COLO829 (cell line): Measurements from ENCODE around the gene RGS7.
"Not testable (repeated sequence)": the region's sequence is repeated elsewhere in the genome, so short reads cannot be mapped to it uniquely, and the experiment has no call there.

Source experiments
- DNase-seq: peaks from one replicate; pipeline ENCODE4 v3.0.0; 2012; ENCODE audit warnings: low spot score

Gene RGS7

DNA sequence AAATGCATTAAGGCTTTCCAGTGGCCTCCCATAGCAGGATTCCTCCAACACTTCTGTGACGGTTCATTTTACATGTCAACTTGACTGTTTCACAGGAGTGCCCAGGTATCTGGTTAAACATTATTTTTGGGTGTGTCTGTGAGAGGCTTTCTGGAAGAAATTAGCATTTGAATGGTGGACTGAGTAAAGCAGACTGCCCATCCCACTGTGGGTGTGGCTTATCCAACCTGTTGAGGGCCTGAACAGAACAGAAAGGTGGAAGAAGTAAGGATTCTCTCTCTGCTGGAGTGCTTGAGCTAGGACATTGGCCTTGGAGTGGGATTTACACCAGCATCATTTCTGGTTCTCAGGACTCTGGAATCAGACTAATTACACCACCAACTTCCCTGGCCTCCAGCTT lies 85.6 kb downstream of the RGS7 start:
- no peak for DNase-seq

- no peak for DNase-seq
Observed at GRCh38 chr1:241270016-241270415, 87.0 kb downstream of the RGS7 start.

DNA sequence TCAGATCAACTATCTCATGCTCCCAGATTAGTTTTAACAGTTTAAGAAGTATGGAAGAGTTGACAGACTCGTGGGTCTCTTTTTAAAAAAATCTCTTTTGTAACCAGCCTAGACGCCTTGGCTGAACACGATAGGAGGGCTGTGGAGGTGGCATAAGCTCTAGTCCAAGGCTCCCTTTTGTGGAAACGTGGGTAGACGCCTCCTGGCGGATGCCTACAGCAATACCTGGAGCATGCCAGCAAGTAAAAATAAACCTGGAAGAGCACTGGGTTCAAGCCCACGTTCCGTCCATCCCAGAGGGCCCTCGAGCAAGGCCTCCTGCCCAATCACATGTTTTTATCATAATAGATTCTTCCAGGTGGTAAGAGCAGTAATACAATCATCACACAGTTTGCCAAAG lies 87.9 kb downstream of the RGS7 start:
- DNase-seq: peak; percentile 61

- no peak for DNase-seq
Observed at GRCh38 chr1:241266121-241266520, 90.9 kb downstream of the RGS7 start.

DNA sequence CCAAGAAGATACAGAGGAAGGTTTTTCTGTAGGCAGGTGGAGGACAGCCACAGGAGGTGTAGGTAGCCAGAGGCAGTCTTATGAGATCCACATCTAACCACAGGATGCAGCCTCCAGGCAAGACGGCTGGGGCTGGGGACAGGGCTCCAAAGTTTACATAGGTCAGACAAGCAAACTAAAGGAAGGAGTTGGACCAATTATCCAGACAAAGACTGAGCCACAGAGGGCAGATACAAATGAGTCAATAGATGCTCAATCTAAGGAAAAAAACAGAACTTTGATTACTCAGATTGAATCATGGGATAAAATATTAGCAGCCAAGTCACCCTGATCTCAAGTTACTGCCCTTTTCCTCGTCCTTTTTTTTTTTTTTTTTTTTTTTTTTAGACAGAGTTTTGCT lies 91.6 kb downstream of the RGS7 start:
- DNase-seq: no peak

- DNase-seq: no peak
Observed at GRCh38 chr1:241263346-241263745, 93.7 kb downstream of the RGS7 start.

DNA sequence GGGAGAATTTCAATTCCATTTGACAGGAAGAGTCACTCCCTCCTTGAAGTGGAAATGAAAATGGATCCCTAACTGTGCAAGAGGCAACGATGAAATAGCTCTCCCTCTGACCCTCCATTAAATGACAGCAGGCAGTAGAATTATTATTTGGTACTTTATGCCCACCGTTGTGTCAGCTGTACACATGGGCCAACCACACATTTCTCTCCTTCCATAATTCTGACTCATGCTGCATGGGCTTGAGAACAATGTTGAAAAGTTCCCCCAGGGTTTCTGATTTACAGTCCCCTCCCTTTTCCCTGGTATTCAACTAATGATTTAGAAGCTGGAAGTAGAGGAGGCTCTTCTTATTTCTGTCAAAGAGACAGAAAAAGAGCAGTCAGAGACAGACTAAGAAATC lies 103.5 kb downstream of the RGS7 start:
- no peak for DNase-seq

GRCh38 chr1:241250465-241250864 lies 106.5 kb downstream of the RGS7 start:
- DNase-seq: no peak

- DNase-seq: no peak
Observed at GRCh38 chr1:241240069-241240468, 116.9 kb downstream of the RGS7 start.

- no peak for DNase-seq
Observed at GRCh38 chr1:241237873-241238272, 119.1 kb downstream of the RGS7 start.

DNA sequence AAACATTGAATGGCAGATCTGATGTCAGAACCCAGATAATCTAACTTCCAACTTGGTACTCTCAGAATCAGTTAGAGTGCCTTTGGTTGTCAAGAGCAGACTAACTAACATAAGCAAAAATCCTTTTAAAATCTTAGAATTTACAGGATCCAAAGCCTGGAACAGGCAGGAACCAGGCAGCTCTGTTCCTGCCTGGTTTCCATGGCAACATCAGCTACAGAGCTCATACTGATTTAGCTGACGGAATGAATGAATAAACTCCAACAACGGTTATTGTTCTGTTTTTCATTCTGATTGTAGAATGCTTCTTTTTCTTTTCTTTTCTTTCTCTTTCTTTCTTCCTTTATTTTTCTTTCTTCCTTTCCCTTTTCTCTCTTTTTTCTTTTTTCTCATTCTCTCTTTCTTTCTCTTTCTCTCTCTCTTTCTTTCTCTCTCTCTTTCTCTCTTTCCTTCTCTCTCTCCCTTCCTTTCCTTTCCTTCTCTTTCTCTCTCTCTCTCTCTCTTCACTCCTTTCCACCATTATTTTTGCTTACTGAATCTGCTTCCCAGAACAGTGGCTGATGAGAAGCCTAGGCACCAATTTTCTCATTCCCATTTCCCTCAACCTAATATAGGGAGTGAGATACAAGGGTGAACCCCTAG lies 121.6 kb downstream of the RGS7 start:
- no peak for DNase-seq

GRCh38 chr1:241229711-241230110 lies 127.3 kb downstream of the RGS7 start:
- DNase-seq: no peak

DNA sequence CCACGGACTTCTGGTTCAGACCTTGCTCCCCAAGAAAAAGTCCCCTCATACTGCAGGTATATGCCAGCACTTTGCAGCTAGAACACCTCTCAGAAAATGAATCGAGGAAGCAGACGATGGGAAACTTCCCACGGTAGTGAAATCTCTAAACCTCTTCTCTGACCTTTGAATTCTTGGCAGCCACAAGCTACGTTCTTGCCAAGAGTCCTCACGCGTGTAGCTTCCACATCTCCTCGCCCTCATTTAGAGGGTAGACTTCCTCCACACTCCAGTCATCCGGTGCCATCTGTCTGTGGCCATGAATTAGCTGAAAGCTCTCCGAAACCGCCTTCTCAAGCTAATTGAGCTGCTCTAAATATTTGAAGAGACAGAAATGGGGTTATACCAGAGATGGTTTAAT lies 127.8 kb downstream of the RGS7 start:
- no peak for DNase-seq

DNA sequence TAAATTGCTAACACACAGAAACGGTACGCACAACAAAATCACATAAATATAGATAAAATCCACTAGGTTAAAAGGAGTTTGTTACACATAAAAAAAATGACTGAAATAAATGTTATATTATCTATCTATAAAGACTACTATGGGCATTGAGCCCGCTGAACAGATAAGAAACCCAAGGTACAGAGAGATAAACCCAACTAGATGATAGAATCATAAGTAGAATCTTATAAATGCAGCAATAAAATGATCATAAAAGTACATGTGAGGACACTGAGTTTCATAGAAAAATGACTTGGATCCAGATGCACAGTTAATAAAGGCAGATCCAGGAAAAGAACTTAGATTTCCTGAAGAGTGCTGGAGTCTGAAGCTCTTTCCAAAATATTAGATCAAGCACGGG lies 128.7 kb downstream of the RGS7 start:
- DNase-seq: no peak

- DNase-seq: no peak
Observed at GRCh38 chr1:241225741-241226140, 131.3 kb downstream of the RGS7 start.

DNA sequence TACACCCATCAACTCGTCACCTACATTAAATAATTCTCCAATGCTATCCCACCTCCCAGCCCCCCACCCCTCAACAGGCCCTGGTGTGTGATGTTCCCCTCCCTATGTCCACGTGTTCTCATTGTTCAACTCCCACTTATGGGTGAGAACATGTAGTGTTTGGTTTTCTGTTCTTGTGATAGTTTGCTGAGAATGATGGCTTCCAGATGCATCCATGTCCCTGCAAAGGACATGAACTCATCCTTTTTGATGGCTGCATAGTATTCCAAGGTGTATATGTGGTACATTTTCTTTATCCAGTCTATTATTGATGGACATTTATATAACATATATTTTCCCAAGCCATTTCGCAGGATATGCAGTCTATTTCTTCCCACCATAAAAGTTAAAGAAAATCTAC lies 132.8 kb downstream of the RGS7 start:
- DNase-seq: not testable (repeated sequence)

DNA sequence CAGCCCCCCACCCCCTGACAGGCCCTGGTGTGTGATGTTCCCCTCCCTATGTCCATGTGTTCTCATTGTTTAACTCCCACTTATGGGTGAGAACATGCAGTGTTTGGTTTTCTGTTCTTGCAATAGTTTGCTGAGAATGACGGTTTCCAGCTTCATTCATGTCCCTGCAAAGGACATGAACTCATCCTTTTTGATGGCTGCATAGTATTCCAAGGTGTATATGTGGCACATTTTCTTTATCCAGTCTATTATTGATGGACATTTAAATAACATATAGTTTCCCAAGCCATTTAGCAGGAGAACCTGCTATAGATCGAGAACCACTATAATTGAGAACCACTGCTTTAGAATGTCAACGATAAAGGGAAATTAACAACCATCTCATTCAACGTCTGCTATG lies 134.2 kb downstream of the RGS7 start:
- DNase-seq: not testable (repeated sequence)

GRCh38 chr1:241221319-241221718 lies 135.7 kb downstream of the RGS7 start:
- DNase-seq: no peak

GRCh38 chr1:241220913-241221312 lies 136.1 kb downstream of the RGS7 start:
- not testable (repeated sequence) for DNase-seq

GRCh38 chr1:241219449-241219848 lies 137.6 kb downstream of the RGS7 start:
- DNase-seq: no peak

GRCh38 chr1:241217516-241217915 lies 139.5 kb downstream of the RGS7 start:
- DNase-seq: no peak

GRCh38 chr1:241215683-241216082 lies 141.3 kb downstream of the RGS7 start:
- no peak for DNase-seq

GRCh38 chr1:241215203-241215602 lies 141.8 kb downstream of the RGS7 start:
- no peak for DNase-seq

DNA sequence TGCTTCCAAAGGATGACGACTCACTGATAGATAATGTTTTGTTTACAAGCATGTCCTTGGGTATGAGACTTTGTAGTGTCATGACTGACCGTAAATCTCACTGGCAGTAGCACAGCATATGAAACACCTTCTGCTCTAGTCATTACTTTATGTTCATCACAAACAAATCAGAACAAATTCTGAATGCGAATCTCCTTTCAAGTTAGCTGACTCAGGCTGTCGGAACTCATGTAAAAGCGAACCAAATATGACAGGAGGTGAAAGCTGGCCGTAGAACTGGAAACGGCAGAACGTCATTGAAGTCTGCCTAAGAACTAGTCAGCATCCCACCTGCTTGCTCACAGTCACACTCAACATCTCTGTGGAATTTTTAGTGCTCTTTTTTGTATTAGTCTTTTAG lies 143.9 kb downstream of the RGS7 start:
- DNase-seq: no peak

GRCh38 chr1:241212628-241213027 lies 144.4 kb downstream of the RGS7 start:
- DNase-seq: no peak
